Astrocyte (in vitro differentiated cells and primary cell): ENCODE measurements around the gene SOHLH1.

Source experiments
- EZH2 ChIP-seq: IDR thresholded peaks from 2 replicates; pipeline ENCODE4 v1.6.1; 2012; ENCODE audit warnings: mild to moderate bottlenecking, low read length, inconsistent platforms; ENCODE audit not compliant: insufficient read depth
- TF ChIP-seq, protein P1 (sequence below): IDR thresholded peaks from 2 replicates; pipeline ENCODE4 v1.5.1; 2011; ENCODE audit warnings: low read depth, mild to moderate bottlenecking, inconsistent platforms, low read length, moderate library complexity; ENCODE audit not compliant: insufficient read depth

- TF ChIP-seq EZH2 = no peak
- TF ChIP-seq, protein P1, sequence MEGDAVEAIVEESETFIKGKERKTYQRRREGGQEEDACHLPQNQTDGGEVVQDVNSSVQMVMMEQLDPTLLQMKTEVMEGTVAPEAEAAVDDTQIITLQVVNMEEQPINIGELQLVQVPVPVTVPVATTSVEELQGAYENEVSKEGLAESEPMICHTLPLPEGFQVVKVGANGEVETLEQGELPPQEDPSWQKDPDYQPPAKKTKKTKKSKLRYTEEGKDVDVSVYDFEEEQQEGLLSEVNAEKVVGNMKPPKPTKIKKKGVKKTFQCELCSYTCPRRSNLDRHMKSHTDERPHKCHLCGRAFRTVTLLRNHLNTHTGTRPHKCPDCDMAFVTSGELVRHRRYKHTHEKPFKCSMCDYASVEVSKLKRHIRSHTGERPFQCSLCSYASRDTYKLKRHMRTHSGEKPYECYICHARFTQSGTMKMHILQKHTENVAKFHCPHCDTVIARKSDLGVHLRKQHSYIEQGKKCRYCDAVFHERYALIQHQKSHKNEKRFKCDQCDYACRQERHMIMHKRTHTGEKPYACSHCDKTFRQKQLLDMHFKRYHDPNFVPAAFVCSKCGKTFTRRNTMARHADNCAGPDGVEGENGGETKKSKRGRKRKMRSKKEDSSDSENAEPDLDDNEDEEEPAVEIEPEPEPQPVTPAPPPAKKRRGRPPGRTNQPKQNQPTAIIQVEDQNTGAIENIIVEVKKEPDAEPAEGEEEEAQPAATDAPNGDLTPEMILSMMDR = no peak
Observed at GRCh38 chr9:135729480-135729879, 30.2 kb upstream of the SOHLH1 start.
